ENCODE measurements around the gene MMP28.
A peak's percentile ranks its signal among the peaks of the same experiment; 100 is the strongest.

The MMP28 gene

DNA sequence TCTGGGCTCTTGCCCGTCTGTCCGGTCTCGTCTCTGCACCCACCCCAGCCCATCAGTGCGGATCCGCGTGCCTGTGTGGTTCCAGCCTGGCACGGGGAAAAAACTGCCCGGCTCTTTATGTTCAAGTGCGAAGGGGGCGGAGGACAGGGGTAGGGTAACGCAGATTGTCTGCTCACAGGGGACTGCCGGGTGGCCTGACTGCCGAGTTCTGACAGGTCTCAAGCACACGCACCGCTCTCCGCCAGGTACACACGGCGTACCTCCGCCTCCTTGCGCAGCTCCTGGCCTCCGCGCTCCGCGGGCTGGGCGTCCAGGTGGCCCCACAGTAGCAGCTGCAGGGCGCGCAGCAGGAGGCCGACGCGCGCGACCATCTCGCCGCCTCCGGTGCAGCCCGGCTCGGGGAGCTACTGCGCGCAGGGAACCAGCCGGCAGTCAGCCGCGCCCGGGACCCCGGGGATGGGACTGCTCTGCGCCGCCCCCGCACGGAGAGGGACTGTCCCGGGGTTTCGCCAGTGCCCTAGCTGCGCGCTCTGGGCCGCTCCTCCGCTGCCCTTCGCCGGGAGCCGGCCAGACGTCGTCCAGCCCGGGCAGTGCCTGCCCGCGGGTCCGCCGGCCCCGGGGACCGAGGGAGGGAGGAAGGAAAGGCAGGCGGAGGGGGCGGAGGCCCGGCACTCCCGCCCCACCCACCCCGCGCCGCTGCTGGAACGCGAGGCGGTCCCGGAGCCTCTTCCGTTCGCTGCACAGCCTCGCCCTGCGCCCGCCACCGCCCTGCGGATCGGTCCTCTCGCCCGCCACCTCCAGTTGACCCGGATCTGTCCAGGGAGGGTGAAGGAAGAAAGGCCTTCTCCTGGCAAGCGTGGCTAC lies at the start of gene MMP28:
Gene MMP28, minus strand, starts transcription at position 635 of the 864 bp plus-strand sequence. Its CDS starts 264 bp downstream, at position 371.
- DNase-seq: no peak

GRCh38 chr17:35844547-35844946 lies 49.1 kb upstream of the MMP28 start:
- DNase-seq: no peak

DNA sequence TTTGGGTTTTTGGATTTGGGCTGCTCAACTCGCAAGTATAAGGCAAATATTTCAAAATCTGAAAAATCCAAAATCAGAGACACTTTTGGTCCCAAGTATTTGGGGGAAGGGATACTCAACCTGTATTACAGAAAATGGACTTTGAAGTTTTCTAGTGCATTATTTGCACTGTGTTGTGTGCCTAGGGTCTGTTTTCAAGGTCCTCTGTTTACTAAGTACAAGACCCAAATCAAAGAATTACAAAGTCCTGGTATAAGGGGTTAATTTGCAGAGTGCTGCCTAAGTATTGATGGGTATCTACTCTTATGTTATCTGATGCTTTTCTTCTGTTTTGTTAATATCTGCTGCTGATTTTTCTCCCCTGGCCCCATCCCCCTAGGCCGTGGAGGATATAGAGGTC lies 48.3 kb upstream of the MMP28 start:
- no peak for DNase-seq

DNA sequence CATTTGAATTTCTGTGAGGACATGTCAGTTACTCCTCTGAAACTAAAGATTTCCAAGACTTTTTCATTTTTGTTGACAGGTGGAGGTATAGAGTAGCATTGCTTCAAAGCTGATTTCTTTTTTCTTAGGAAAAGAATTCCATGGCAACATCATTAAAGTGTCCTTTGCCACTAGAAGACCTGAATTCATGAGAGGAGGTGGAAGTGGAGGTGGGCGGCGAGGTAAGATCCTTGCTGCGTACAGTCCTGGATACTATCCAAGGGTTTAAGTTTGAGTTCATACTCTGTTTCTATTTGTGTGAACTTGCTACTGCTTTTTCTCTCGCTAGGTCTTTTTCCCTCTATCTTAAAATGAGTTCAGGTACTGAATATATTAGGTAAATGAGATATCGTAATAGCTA lies 46.8 kb upstream of the MMP28 start:
- no peak for DNase-seq

- no peak for DNase-seq
Observed at GRCh38 chr17:35841505-35841904, 46.1 kb upstream of the MMP28 start.

DNA sequence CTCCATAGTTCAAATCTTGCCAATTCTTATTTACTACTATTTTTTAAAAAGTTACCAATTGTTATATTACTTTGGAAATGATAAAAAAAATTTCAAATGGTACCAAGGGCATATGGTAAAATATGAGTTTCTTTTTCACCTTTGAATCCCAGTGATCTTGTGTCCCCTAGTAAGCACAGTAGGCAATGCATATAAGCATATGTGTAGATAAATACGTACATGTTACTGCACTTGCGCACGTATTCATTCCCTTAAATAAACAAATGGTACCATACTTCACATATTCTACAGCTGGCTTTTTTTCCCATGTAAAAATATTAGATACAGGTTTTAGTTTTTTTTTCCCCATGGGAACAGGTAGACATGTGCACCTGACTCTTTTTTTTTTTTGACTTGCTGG lies 45.7 kb upstream of the MMP28 start:
- DNase-seq: no peak

DNA sequence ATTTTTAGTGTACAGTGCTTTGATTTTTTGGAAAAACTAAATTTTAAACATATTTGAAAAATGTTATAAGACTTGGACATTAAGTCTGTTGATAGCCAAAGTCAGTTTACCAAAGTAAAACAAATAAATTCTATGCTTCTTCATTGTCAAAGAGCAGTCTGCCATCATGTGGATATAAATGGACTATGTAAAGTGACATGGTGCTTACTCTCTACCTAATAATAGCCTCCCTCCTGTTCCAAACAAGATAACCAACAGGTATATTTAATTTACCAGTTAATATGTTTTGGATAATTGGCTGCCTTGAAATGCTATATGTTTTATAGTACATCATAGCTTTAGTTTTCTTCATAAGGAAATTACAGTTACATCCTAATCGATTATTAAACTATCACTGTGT lies 29.8 kb upstream of the MMP28 start:
- no peak for DNase-seq

GRCh38 chr17:35821308-35821707 lies 25.9 kb upstream of the MMP28 start:
- DNase-seq: no peak

DNA sequence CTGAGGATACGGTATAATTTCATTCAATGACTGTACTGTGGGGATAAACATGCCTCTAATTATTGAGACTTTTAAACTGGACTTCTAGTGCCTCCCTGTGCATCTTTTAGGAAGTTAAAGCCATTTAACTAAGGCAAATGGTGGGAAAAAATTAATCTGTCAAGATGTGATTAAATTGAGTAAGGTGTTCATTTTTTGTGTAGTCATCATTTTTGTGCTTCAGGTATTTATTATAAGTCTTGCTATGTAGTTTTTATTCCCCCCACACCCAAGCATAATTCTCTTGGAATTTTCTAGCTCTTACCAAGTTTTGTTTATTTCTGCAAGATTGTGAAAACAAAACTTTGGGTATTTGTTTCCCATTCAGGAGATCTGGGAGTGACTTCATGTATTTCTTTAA lies 24.0 kb upstream of the MMP28 start:
- DNase-seq: no peak

DNA sequence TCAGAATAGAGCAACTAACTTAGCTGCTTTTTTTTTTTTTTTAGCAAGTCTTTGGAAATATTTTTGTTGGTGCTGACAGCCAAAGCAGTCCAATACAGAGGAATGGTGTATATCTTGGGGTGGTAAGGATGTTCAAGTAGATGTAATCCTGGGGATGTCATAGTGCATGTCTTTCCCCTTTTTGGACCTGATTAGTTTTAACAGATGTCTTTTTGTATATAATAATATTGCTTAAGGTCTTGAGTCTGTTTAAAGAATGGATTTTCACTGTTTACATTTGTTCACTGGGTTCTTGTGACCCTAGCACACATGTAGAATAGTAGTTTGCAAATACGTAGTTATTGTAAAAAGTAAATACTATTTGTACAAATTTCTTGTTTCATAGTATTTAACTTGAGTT lies 21.8 kb upstream of the MMP28 start:
- no peak for DNase-seq

DNA sequence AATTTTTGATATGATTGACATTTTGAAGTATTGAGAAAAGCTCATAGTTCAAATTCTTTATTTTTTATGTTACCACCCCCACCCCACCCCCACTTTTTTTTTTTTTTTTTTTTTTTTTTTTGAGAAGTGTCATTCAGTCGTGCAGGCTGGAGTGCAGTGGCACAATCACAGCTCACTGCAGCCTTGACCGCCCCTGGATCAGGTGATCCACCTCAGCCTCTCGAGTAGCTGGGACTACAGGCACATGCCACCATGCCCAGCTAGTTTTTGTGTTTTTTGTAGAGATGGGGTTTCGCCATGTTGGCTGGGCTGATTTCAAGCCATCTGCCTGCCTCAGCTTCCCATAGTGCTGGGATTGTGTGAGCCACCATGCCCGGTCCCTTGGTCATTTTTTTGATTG lies 21.3 kb upstream of the MMP28 start:
- no peak for DNase-seq

- no peak for DNase-seq
Observed at GRCh38 chr17:35812456-35812855, 17.0 kb upstream of the MMP28 start.

GRCh38 chr17:35811759-35812158 lies 16.3 kb upstream of the MMP28 start:
- no peak for DNase-seq

DNA sequence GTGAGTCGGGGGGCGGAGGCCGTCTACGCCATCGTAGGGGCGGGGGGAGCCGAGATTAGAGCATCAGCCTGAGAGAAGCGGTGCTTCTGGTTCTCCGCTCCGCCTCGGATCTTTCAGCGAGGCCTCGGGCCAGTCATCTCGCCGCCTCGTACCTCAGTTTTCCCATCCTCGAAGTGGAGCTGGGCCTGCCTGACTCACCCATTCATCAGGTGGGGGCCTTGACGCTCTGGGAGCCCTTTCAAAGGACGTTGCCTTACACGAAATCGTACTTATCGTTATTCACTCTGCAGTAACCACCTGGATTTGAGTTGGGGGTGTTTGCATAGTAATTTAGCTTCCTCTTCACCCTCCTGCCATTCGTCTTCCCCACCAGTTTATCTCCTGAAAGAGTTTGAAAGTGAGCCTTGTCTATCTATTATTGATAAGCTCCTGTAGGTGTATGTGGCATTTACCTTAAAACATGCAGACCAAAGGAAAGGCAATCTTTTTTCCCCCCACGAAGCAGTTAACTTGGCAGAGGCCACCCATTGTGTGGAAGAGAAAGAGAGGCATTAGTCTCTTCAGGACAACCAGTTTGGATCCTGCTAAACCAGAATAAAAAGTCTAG lies 14.5 kb upstream of the MMP28 start:
- DNase-seq: no peak

GRCh38 chr17:35808962-35809854 lies 13.8 kb upstream of the MMP28 start, which contains the start of gene TAF15:
TSS of gene TAF15 (plus strand) at chr17:35809484. CDS start at chr17:35809570, 86 bp downstream.
- DNase-seq: peak; percentile 99

- DNase-seq: peak; percentile 53
Observed at GRCh38 chr17:35808240-35808961, 13.0 kb upstream of the MMP28 start.

- peak; percentile 70 for DNase-seq
Observed at GRCh38 chr17:35807371-35808144, 12.1 kb upstream of the MMP28 start.

GRCh38 chr17:35804658-35805192 lies 9.3 kb upstream of the MMP28 start:
- DNase-seq: peak; percentile 90

DNA sequence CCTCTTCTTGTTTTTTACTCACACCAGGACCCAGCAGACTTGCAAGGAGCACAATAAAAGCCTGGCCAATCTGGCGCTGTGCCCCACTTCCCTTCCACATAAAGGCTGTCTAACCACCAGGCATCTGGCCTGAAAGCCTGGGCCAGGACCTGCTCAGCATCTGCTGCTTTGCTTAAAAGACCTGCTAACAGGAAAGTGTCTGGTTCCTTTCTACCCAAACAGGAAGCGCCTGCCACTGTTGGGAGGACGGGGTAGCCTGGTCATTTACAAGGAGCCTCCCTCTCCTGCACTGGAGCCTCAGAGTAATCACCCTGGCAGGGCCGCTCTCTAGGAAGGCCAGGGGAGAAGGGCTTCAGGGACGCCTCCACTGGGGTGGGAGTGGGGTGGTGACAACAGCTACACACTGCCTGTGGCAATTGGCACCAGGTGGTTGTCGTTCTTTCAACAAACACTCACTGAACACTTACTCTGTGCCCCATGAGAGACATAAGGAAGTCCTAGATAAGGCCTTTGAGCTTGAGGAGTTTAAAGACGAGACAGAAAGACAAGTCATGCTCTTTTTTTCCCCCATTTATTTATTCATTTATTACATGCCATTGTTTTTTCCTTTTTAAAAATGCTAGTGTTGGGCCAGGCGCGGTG lies 6.3 kb upstream of the MMP28 start:
- peak; percentile 58 for DNase-seq

GRCh38 chr17:35799942-35800341 lies 4.5 kb upstream of the MMP28 start:
- peak; percentile 54 for DNase-seq

DNA sequence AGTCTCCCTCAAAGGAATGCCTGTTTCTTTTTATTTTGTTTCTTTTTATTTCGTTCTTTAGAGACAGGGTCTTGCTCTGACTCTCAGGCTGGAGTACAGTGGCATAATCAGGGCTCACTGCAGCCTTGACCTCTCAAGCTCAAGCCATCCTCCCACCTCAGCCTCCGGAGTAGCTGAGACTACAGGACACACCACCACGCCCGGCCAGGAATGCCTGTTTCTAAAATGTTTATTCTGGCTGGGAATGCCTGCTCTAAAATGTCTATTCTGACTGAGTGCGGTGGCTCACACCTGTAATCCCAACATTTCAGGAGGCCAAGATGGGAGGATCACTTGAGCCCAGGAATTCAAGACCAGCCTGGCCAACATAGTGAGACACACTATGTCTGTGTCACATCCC lies 2.5 kb upstream of the MMP28 start:
- no peak for DNase-seq
